ENCODE data around the gene SHANK3.

The SHANK3 gene

GRCh38 chr22:50686794-50687193, 14.2 kb downstream of the SHANK3 start:
- H3K27ac ChIP-seq: no peak overlapping the region
- no peak for TF ChIP-seq ZFX (IDR thresholded peaks at IDR 0.05; ENCODE audit: borderline replicate concordance)
- TF ChIP-seq CTCF (IDR thresholded peaks at IDR 0.05): no peak

- H3K27ac ChIP-seq: no peak overlapping the region
- TF ChIP-seq CTCF (IDR thresholded peaks at IDR 0.05) (no peak), ZFX (IDR thresholded peaks at IDR 0.05; ENCODE audit: borderline replicate concordance) (no peak)
These were observed 15.2 kb downstream of the SHANK3 start for GRCh38 chr22:50687829-50688228.

GRCh38 chr22:50688448-50688847, 15.8 kb downstream of the SHANK3 start:
- no peak overlapping the region for H3K27ac ChIP-seq
- no peak for TF ChIP-seq CTCF (IDR thresholded peaks at IDR 0.05)
- TF ChIP-seq ZFX (IDR thresholded peaks at IDR 0.05; ENCODE audit: borderline replicate concordance): no peak

GRCh38 chr22:50691521-50691920, 18.9 kb downstream of the SHANK3 start:
- TF ChIP-seq ZFX (IDR thresholded peaks at IDR 0.05; ENCODE audit: borderline replicate concordance) (no peak), CTCF (IDR thresholded peaks at IDR 0.05) (peak; percentile 82)
- H3K27ac ChIP-seq: no peak overlapping the region

GRCh38 chr22:50693462-50693861, 20.8 kb downstream of the SHANK3 start:
- H3K27ac ChIP-seq: no peak overlapping the region
- no peak for TF ChIP-seq ZFX (IDR thresholded peaks at IDR 0.05; ENCODE audit: borderline replicate concordance)
- no peak for TF ChIP-seq CTCF (IDR thresholded peaks at IDR 0.05)

GRCh38 chr22:50694099-50694605, 21.5 kb downstream of the SHANK3 start:
- no peak for TF ChIP-seq CTCF (IDR thresholded peaks at IDR 0.05)
- no peak for TF ChIP-seq ZFX (IDR thresholded peaks at IDR 0.05; ENCODE audit: borderline replicate concordance)
- H3K27ac ChIP-seq: no peak overlapping the region

- TF ChIP-seq ZFX (IDR thresholded peaks at IDR 0.05; ENCODE audit: borderline replicate concordance): no peak
These were observed 22.3 kb downstream of the SHANK3 start for GRCh38 chr22:50694766-50695420.

More at GRCh38 chr22:50694766-50695420, 22.3 kb downstream of the SHANK3 start:
- H3K27ac ChIP-seq: no peak overlapping the region

Measured in 22Rv1 (cell line).